Dermis microvascular lymphatic vessel endothelial cell (primary cell): ENCODE results near the gene POLR2C. TPM values are rescaled to one million over a fixed set of nuclear protein-coding genes. Genes with fewer than 3 reads are reported as not detected.
"Not testable (repeated sequence)": the region's sequence is repeated elsewhere in the genome, so short reads cannot be mapped to it uniquely, and the experiment has no call there.

Experiments
- DNase-seq, 2 donors: peaks; one replicate each; pipeline versions ENCODE4 v3.0.0 to v3.0.0-alpha.2; 2010; ENCODE audit warnings: low read depth in 2 of 2
- total RNA-seq: library from RNA; depleted of rRNA; stranded (reverse); fragments of >200 nt; gene quantifications from 2 replicates; pipeline ENCODE4 v1.2.1, GENCODE V29; 2014

Gene POLR2C
- total RNA-seq, 1 donor from 2014 or later: 98.3 TPM

GRCh38 chr16:57478396-57479204 is 16.1 kb downstream of the POLR2C start:
- no peak for DNase-seq

- DNase-seq: peak in 1 of 2 donors; percentile 43
These were observed 16.9 kb downstream of the POLR2C start for GRCh38 chr16:57479205-57479975.

GRCh38 chr16:57479976-57480753 is 17.7 kb downstream of the POLR2C start:
- no peak for DNase-seq

GRCh38 chr16:57480754-57481230 is 18.3 kb downstream of the POLR2C start:
- no peak for DNase-seq

- no peak for DNase-seq
These were observed 18.9 kb downstream of the POLR2C start for GRCh38 chr16:57481421-57481820.

- no peak for DNase-seq
These were observed 20.5 kb downstream of the POLR2C start for GRCh38 chr16:57482845-57483545.

- no peak for DNase-seq
These were observed 21.4 kb downstream of the POLR2C start for GRCh38 chr16:57483725-57484514.

GRCh38 chr16:57484515-57485005 is 22.1 kb downstream of the POLR2C start:
- DNase-seq: no peak

GRCh38 chr16:57485091-57485915 is 22.8 kb downstream of the POLR2C start:
- DNase-seq: no peak

- DNase-seq: peak in 1 of 2 donors; percentile 73
These were observed 23.7 kb downstream of the POLR2C start, which contains the start of gene DOK4 for GRCh38 chr16:57485916-57486857. TSS of gene DOK4 (minus strand) at chr16:57486493. CDS start at chr16:57479507, 6,986 bp downstream.

- DNase-seq: no peak
These were observed 24.7 kb downstream of the POLR2C start for GRCh38 chr16:57486858-57487834.

GRCh38 chr16:57489229-57489628 is 26.8 kb downstream of the POLR2C start:
- DNase-seq: no peak

GRCh38 chr16:57493767-57494166 is 31.3 kb downstream of the POLR2C start:
- DNase-seq: no peak

- no peak for DNase-seq
These were observed 34.6 kb downstream of the POLR2C start for GRCh38 chr16:57497121-57497520.

GRCh38 chr16:57498031-57498430 is 35.6 kb downstream of the POLR2C start:
- no peak for DNase-seq

GRCh38 chr16:57499941-57500340 is 37.5 kb downstream of the POLR2C start:
- not testable (repeated sequence) for DNase-seq
